ENCODE results near the gene FXYD1.

Gene FXYD1

GRCh38 chr19:35144600-35145436 is 6.2 kb downstream of the FXYD1 start:
- Histone ChIP-seq H3K27me3 (ENCODE audit: insufficient read depth, poor library complexity, severe bottlenecking) (peaks cover 12% of the 10 kb centered on the region), H3K27ac (replicated peaks) (no peak overlapping the region), H3K4me3 (replicated peaks; ENCODE audit: insufficient read depth, low read length) (no peak overlapping the region)
- no peak for DNase-seq (ENCODE audit: low read depth in 1 of 2, low spot score in 1 of 2)
- TF ChIP-seq SPI1 (IDR thresholded peaks at IDR 0.05; ENCODE audit: borderline replicate concordance, low read depth) (no peak), GABPA (IDR thresholded peaks at IDR 0.05; ENCODE audit: low read depth) (no peak), CTCF (IDR thresholded peaks at IDR 0.05; ENCODE audit: insufficient read depth, low read length) (no peak)

- peaks cover 10% of the 10 kb centered on the region for H3K27me3 ChIP-seq (ENCODE audit: insufficient read depth, poor library complexity, severe bottlenecking)
- no peak for DNase-seq (ENCODE audit: low read depth in 1 of 2, low spot score in 1 of 2)
- TF ChIP-seq POLR2AphosphoS5 (IDR thresholded peaks at IDR 0.05; ENCODE audit: low read depth) (no peak), GABPA (IDR thresholded peaks at IDR 0.05; ENCODE audit: low read depth) (no peak), SPI1 (IDR thresholded peaks at IDR 0.05; ENCODE audit: borderline replicate concordance, low read depth) (no peak), CTCF (IDR thresholded peaks at IDR 0.05; ENCODE audit: insufficient read depth, low read length) (no peak), REST (IDR thresholded peaks at IDR 0.05; ENCODE audit: insufficient replicate concordance, low read depth) (no peak)
- no peak overlapping the region for H3K4me3 ChIP-seq (replicated peaks; ENCODE audit: insufficient read depth, low read length)
- H3K27ac ChIP-seq (replicated peaks): no peak overlapping the region
These were observed 8.3 kb downstream of the FXYD1 start for GRCh38 chr19:35146746-35147459.

- Histone ChIP-seq H3K4me3 (replicated peaks; ENCODE audit: insufficient read depth, low read length) (no peak overlapping the region), H3K27me3 (ENCODE audit: insufficient read depth, poor library complexity, severe bottlenecking) (no peaks in the 10 kb centered on the region), H3K27ac (replicated peaks) (no peak overlapping the region)
- no peak for TF ChIP-seq CTCF (IDR thresholded peaks at IDR 0.05; ENCODE audit: insufficient read depth, low read length)
- no peak for TF ChIP-seq REST (IDR thresholded peaks at IDR 0.05; ENCODE audit: insufficient replicate concordance, low read depth)
- DNase-seq (ENCODE audit: low read depth in 1 of 2, low spot score in 1 of 2): no peak
These were observed 10.8 kb downstream of the FXYD1 start for GRCh38 chr19:35149463-35149862.
